Fibroblast of lung (primary cell): ENCODE data around the gene CEP295NL.

Experiments used
- CTCF ChIP-seq, 2 donors: IDR thresholded peaks in 1 of 2; conservative IDR thresholded peaks in 1 of 2; 1 replicate in 1 of 2; 2 replicates in 1 of 2; pipeline ENCODE4 v1.5.1; 2011 to 2012; ENCODE audit warnings: low read length in 2 of 2, control low read depth in 1 of 2, inconsistent platforms in 1 of 2, low read depth in 1 of 2, mild to moderate bottlenecking in 1 of 2
- EZH2 ChIP-seq: IDR thresholded peaks from 2 replicates; pipeline ENCODE4 v1.5.1; 2012; ENCODE audit warnings: low read length, control low read depth, mild to moderate bottlenecking; ENCODE audit errors: missing control alignments

- TF ChIP-seq CTCF (conservative IDR thresholded peaks at IDR 0.05 in 1 of 2, IDR thresholded peaks at IDR 0.05 in 1 of 2; ENCODE audit: low read depth in 1 of 2, low read length in 2 of 2) (no peak), EZH2 (no peak)
Observed at GRCh38 chr17:78944956-78945355, 42.0 kb upstream of the CEP295NL start.
